HCT116 (cell line): ENCODE data around the gene TMEM258.

Experiments used
- CEBPB ChIP-seq: IDR thresholded peaks from 2 replicates; pipeline ENCODE4 v1.6.1; 2012; ENCODE audit warnings: low read depth
- CTCF ChIP-seq, 3 experiments: fragments of 200-600 bp in 1 of 3; sonication (generic) in 1 of 3; IDR thresholded peaks in 2 of 3; conservative IDR thresholded peaks in 1 of 3; 2 replicates each; pipeline ENCODE4 v1.5.1; 2012 to 2017; ENCODE audit warnings: low read depth in 2 of 3, low read length in 2 of 3, antibody characterized with exemption in 1 of 3, borderline replicate concordance in 1 of 3, control low read depth in 1 of 3, mild to moderate bottlenecking in 1 of 3, mixed read lengths in 1 of 3, mixed run types in 1 of 3, moderate library complexity in 1 of 3; ENCODE audit not compliant: insufficient read depth in 1 of 3
- EZH2 ChIP-seq: fragments of 200-600 bp; sonication (generic); IDR thresholded peaks from 2 replicates; pipeline ENCODE4 v1.6.1; 2017; ENCODE audit warnings: antibody characterized with exemption, mixed run types
- FOSL1 ChIP-seq: IDR thresholded peaks from 2 replicates; pipeline ENCODE4 v1.6.1; 2012; ENCODE audit warnings: low read depth
- POLR2A ChIP-seq: IDR thresholded peaks from 2 replicates; pipeline ENCODE4 v1.7.0; 2011; ENCODE audit warnings: borderline replicate concordance; ENCODE audit not compliant: insufficient read depth, insufficient read length; ENCODE audit errors: extremely low read depth
- POLR2AphosphoS5 ChIP-seq: IDR thresholded peaks from 2 replicates; pipeline ENCODE4 v1.6.1; 2011; ENCODE audit warnings: mild to moderate bottlenecking, low read depth, low read length, moderate library complexity
- RAD21 ChIP-seq: IDR thresholded peaks from 2 replicates; pipeline ENCODE4 v1.6.1; 2012; ENCODE audit warnings: low read depth, mild to moderate bottlenecking
- ZFX ChIP-seq: fragments of 450-650 bp; IDR thresholded peaks from 2 replicates; pipeline ENCODE4 v1.6.1; 2017

- TF ChIP-seq CTCF (IDR thresholded peaks at IDR 0.05 in 2 of 3, conservative IDR thresholded peaks at IDR 0.05 in 1 of 3; ENCODE audit: borderline replicate concordance in 1 of 3, insufficient read depth in 1 of 3, low read depth in 2 of 3, low read length in 2 of 3) (no peak), EZH2 (no peak), POLR2A (no peak), FOSL1 (no peak), POLR2AphosphoS5 (no peak), ZFX (no peak), CEBPB (no peak), RAD21 (no peak)
Observed at GRCh38 chr11:61803889-61804647, 11.7 kb upstream of the TMEM258 start.
